Keratinocyte (primary cell): Measurements from ENCODE around the gene IRF1. TPM values are rescaled to one million over a fixed set of nuclear protein-coding genes. Genes with fewer than 3 reads are reported as not detected.
A peak's percentile ranks its signal among the peaks of the same experiment; 100 is the strongest.

Experiments
- DNase-seq: peaks from one replicate; pipeline ENCODE4 v3.0.0-alpha.2; 2011; ENCODE audit warnings: low read depth, missing footprints, low spot score
- FAIRE-seq: peaks from 2 replicates; lab custom pipeline; 2011; peaks lifted over from hg19 to GRCh38; lab: Jason Lieb, UNC
- H2AFZ ChIP-seq: 2 replicates; pipeline ENCODE4 v1.6.0; 2012; ENCODE audit warnings: low read length, control low read depth, inconsistent platforms; ENCODE audit not compliant: control insufficient read depth
- H3K27ac ChIP-seq: 2 replicates; pipeline ENCODE4 v1.5.1; 2011; ENCODE audit warnings: low read length; ENCODE audit not compliant: control insufficient read depth, insufficient read depth
- H3K27me3 ChIP-seq: 3 replicates; pipeline ENCODE4 v1.6.0; 2011; ENCODE audit warnings: low read length; ENCODE audit not compliant: control insufficient read depth, insufficient read depth; ENCODE audit errors: extremely low read depth
- H3K36me3 ChIP-seq, 2 experiments: 2 replicates in 1 of 2; 3 replicates in 1 of 2; pipeline ENCODE4 v1.5.1; 2011; ENCODE audit warnings: low read length in 2 of 2, mild to moderate bottlenecking in 1 of 2; ENCODE audit not compliant: control insufficient read depth in 2 of 2, insufficient read depth in 2 of 2; ENCODE audit errors: extremely low read depth in 1 of 2
- H3K4me1 ChIP-seq: 3 replicates; pipeline ENCODE4 v1.5.1; 2011; ENCODE audit warnings: low read length; ENCODE audit not compliant: control insufficient read depth, insufficient read depth; ENCODE audit errors: extremely low read depth
- H3K4me2 ChIP-seq: 3 replicates; pipeline ENCODE4 v1.6.0; 2011; ENCODE audit warnings: low read depth, low read length; ENCODE audit not compliant: control insufficient read depth, insufficient read depth; ENCODE audit errors: extremely low read depth
- H3K4me3 ChIP-seq, 3 experiments: fragments of 200-600 bp in 1 of 3; sonication (generic) in 1 of 3; 2 replicates in 2 of 3; 3 replicates in 1 of 3; pipeline ENCODE4 v1.5.1; 2011 to 2016; ENCODE audit warnings: low read length in 3 of 3, mild to moderate bottlenecking in 3 of 3, control low read depth in 2 of 3, inconsistent platforms in 1 of 3, low read depth in 1 of 3, mixed read lengths in 1 of 3, mixed run types in 1 of 3, moderate library complexity in 1 of 3; ENCODE audit not compliant: control insufficient read depth in 2 of 3, insufficient read depth in 2 of 3; ENCODE audit errors: extremely low read depth in 1 of 3
- H3K79me2 ChIP-seq: 2 replicates; pipeline ENCODE4 v1.6.0; 2012; ENCODE audit warnings: low read length; ENCODE audit not compliant: control insufficient read depth, insufficient read depth
- H3K9ac ChIP-seq: 3 replicates; pipeline ENCODE4 v1.6.0; 2011; ENCODE audit warnings: low read length; ENCODE audit not compliant: control insufficient read depth, insufficient read depth; ENCODE audit errors: extremely low read depth
- H3K9me1 ChIP-seq: 3 replicates; pipeline ENCODE4 v1.6.0; 2011; ENCODE audit warnings: low read length; ENCODE audit not compliant: control insufficient read depth, insufficient read depth; ENCODE audit errors: extremely low read depth
- H3K9me3 ChIP-seq: 2 replicates; pipeline ENCODE4 v1.5.1; 2012; ENCODE audit warnings: low read depth, low read length; ENCODE audit not compliant: control insufficient read depth
- H4K20me1 ChIP-seq: 3 replicates; pipeline ENCODE4 v1.6.0; 2011; ENCODE audit warnings: low read length; ENCODE audit not compliant: control insufficient read depth, insufficient read depth; ENCODE audit errors: extremely low read depth
- CTCF ChIP-seq, 3 experiments: IDR thresholded peaks in 1 of 3; conservative IDR thresholded peaks in 1 of 3; optimal IDR thresholded peaks in 1 of 3; 2 replicates in 2 of 3; 3 replicates in 1 of 3; pipeline versions ENCODE3 to v1.5.1; 2011; ENCODE audit warnings: low read length in 3 of 3, mild to moderate bottlenecking in 3 of 3, moderate library complexity in 2 of 3, control low read depth in 1 of 3, inconsistent platforms in 1 of 3; ENCODE audit not compliant: insufficient read depth in 2 of 3; ENCODE audit errors: extremely low read depth in 1 of 3
- EZH2 ChIP-seq: IDR thresholded peaks from one replicate; pipeline ENCODE4 v1.6.1; 2012; ENCODE audit warnings: inconsistent platforms, mild to moderate bottlenecking, low read length, moderate library complexity
- dilution Hi-C: fragments of 300-500 bp; cut with MboI; formaldehyde crosslinking; loops from one replicate; pipeline ENCODE4 v1.7.0; 2020; ENCODE audit warnings: low sequenced_read_pairs; ENCODE audit not compliant: extremely low pct_ligation_motif_present
- polyA plus RNA-seq, 5 experiments: library from polyadenylated mRNA; depleted of rRNA in 3 of 5; stranded (reverse) in 3 of 5; stranded (forward) in 1 of 5; unstranded in 1 of 5; fragments of >200 nt; gene quantifications; 1 replicate in 1 of 5; 2 replicates in 3 of 5; 3 replicates in 1 of 5; pipeline versions ENCODE4 v1.2.1 to v1.2.3, GENCODE V29; 2011 to 2012; ENCODE audit warnings: missing spikeins in 2 of 5, low read depth in 1 of 5, low replicate concordance in 1 of 5

The IRF1 gene
- polyA plus RNA-seq, 1 donor (not counting 4 experiments of a cell fraction or from before 2014, with no cell fraction given), result 6.2 TPM

DNA sequence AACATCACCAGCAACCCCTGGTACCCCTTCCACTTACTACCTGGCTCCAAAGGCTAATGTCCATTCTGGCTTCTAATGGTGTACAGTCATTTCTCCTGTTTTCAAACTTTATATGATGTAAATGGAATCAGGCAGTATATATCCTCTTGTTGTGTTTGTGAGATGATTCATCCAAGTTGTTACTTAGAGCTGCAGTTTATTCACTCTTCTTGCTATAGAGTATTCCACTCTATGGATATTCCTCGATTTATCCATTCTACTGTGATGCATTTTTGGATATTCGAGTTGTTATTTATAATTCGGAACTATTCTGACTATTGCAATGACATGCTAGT, 32.4 kb downstream of the IRF1 start:
- no peak overlapping the region for H3K9ac ChIP-seq

GRCh38 chr5:132457371-132458225, 33.0 kb downstream of the IRF1 start:
- H3K9me1 ChIP-seq, result no peaks in the 10 kb centered on the region
- no peaks in the 10 kb centered on the region for H3K36me3 ChIP-seq
- DNase-seq (no peak), FAIRE-seq (no peak)
- dilution Hi-C loops, result no loop called here
- TF ChIP-seq EZH2, result no peak
- TF ChIP-seq CTCF (optimal IDR thresholded peaks at IDR 0.05 in 1 of 3, IDR thresholded peaks at IDR 0.05 in 1 of 3, conservative IDR thresholded peaks at IDR 0.05 in 1 of 3; ENCODE audit: extremely low read depth in 1 of 3, insufficient read depth in 2 of 3, low read length in 3 of 3), result no peak
- no peaks in the 10 kb centered on the region for H3K27me3 ChIP-seq
- H3K27ac ChIP-seq, result peak overlapping the region; percentile 65
- H3K79me2 ChIP-seq, result no peaks in the 10 kb centered on the region
- H3K4me1 ChIP-seq, result peaks cover 39% of the 10 kb centered on the region
- peak overlapping the region; percentile 17 for H3K4me2 ChIP-seq
- H2AFZ ChIP-seq, result no peak overlapping the region
- no peaks in the 10 kb centered on the region for H4K20me1 ChIP-seq
- no peak overlapping the region for H3K4me3 ChIP-seq
- H3K9me3 ChIP-seq, result no peaks in the 10 kb centered on the region
- peak overlapping the region; percentile 1 for H3K9ac ChIP-seq

More for the DNA sequence above, 32.4 kb downstream of the IRF1 start:
- no peak overlapping the region for H2AFZ ChIP-seq
- TF ChIP-seq EZH2 (no peak), CTCF (optimal IDR thresholded peaks at IDR 0.05 in 1 of 3, IDR thresholded peaks at IDR 0.05 in 1 of 3, conservative IDR thresholded peaks at IDR 0.05 in 1 of 3; ENCODE audit: extremely low read depth in 1 of 3, insufficient read depth in 2 of 3, low read length in 3 of 3) (no peak)
- no peaks in the 10 kb centered on the region for H3K36me3 ChIP-seq
- H3K4me2 ChIP-seq, result peak overlapping the region; percentile 13
- dilution Hi-C loops, result no loop called here
- H3K9me1 ChIP-seq, result no peaks in the 10 kb centered on the region
- no peaks in the 10 kb centered on the region for H3K27me3 ChIP-seq
- H3K4me3 ChIP-seq, result no peak overlapping the region
- FAIRE-seq, result no peak
- no peaks in the 10 kb centered on the region for H4K20me1 ChIP-seq
- no peak for DNase-seq
- H3K4me1 ChIP-seq, result peaks cover 39% of the 10 kb centered on the region
- no peaks in the 10 kb centered on the region for H3K79me2 ChIP-seq
- peak overlapping the region; percentile 65 for H3K27ac ChIP-seq
- no peaks in the 10 kb centered on the region for H3K9me3 ChIP-seq
